Kidney capillary endothelial cell (primary cell): ENCODE measurements around the gene SSTR5.
A peak's percentile ranks its signal among the peaks of the same experiment; 100 is the strongest.
"Not testable (repeated sequence)": the region's sequence is repeated elsewhere in the genome, so short reads cannot be mapped to it uniquely, and the experiment has no call there.

Experiments used
- DNase-seq: peaks from one replicate; pipeline ENCODE4 v3.0.0-alpha.2; 2018; ENCODE audit warnings: low spot score

The SSTR5 gene

GRCh38 chr16:1073566-1074378 is 1.2 kb downstream of the SSTR5 start:
- DNase-seq, result no peak

- no peak for DNase-seq
These were observed 1.8 kb downstream of the SSTR5 start for GRCh38 chr16:1074379-1074649.

- DNase-seq, result no peak
These were observed 3.0 kb downstream of the SSTR5 start for GRCh38 chr16:1075546-1075945.

- no peak for DNase-seq
These were observed 4.4 kb downstream of the SSTR5 start for GRCh38 chr16:1076801-1077576.

- no peak for DNase-seq
These were observed 5.5 kb downstream of the SSTR5 start for GRCh38 chr16:1077877-1078578.

- DNase-seq, result no peak
These were observed 6.1 kb downstream of the SSTR5 start for GRCh38 chr16:1078579-1079021.

- no peak for DNase-seq
These were observed 6.8 kb downstream of the SSTR5 start for GRCh38 chr16:1079341-1079740.

GRCh38 chr16:1079786-1080525 is 7.4 kb downstream of the SSTR5 start:
- no peak for DNase-seq

GRCh38 chr16:1080801-1081733 is 8.5 kb downstream of the SSTR5 start:
- no peak for DNase-seq

GRCh38 chr16:1081734-1082265 is 9.3 kb downstream of the SSTR5 start:
- DNase-seq, result no peak

- DNase-seq, result peak; percentile 33
These were observed 9.9 kb downstream of the SSTR5 start for GRCh38 chr16:1082266-1082951.

GRCh38 chr16:1082952-1083675 is 10.6 kb downstream of the SSTR5 start:
- no peak for DNase-seq

GRCh38 chr16:1084971-1085370 is 12.4 kb downstream of the SSTR5 start:
- DNase-seq, result no peak

GRCh38 chr16:1086443-1086842 is 13.9 kb downstream of the SSTR5 start:
- DNase-seq, result not testable (repeated sequence)

- no peak for DNase-seq
These were observed 16.0 kb downstream of the SSTR5 start for GRCh38 chr16:1088295-1089170.

- DNase-seq, result no peak
These were observed 16.9 kb downstream of the SSTR5 start for GRCh38 chr16:1089439-1089821.

GRCh38 chr16:1089822-1090619 is 17.5 kb downstream of the SSTR5 start:
- DNase-seq, result no peak
